Stimulated activated CD4-positive, alpha-beta T cell treated with anti-CD3 and anti-CD28 coated beads, Interleukin-2, amount 100 ng/mL, for 48 hours (primary cell): ENCODE data around the gene AFAP1.

ENCODE experiments used
- DNase-seq, 2 donors: peaks; one replicate each; pipeline ENCODE4 v3.0.0-alpha.2; 2020

The AFAP1 gene

GRCh38 chr4:7968262-7968896, 28.7 kb upstream of the AFAP1 start:
- DNase-seq, result no peak

- no peak for DNase-seq
Observed at GRCh38 chr4:7967501-7968261, 28.0 kb upstream of the AFAP1 start.

- DNase-seq, result no peak
Observed at GRCh38 chr4:7967063-7967440, 27.4 kb upstream of the AFAP1 start.

- DNase-seq, result no peak
Observed at GRCh38 chr4:7966281-7967062, 26.8 kb upstream of the AFAP1 start.

GRCh38 chr4:7964890-7965662, 25.4 kb upstream of the AFAP1 start:
- DNase-seq, result peak in 1 of 2 donors; percentile 22

GRCh38 chr4:7964459-7964858, 24.8 kb upstream of the AFAP1 start:
- no peak for DNase-seq

- DNase-seq, result no peak
Observed at GRCh38 chr4:7963691-7964090, 24.0 kb upstream of the AFAP1 start.

- DNase-seq, result no peak
Observed at GRCh38 chr4:7962609-7963508, 23.2 kb upstream of the AFAP1 start.

- peak; percentile 68 to 69 for DNase-seq
Observed at GRCh38 chr4:7960790-7961655, 21.4 kb upstream of the AFAP1 start.

GRCh38 chr4:7960017-7960789, 20.5 kb upstream of the AFAP1 start:
- DNase-seq, result no peak

GRCh38 chr4:7959078-7959477, 19.4 kb upstream of the AFAP1 start:
- DNase-seq, result no peak

- no peak for DNase-seq
Observed at GRCh38 chr4:7956934-7957656, 17.4 kb upstream of the AFAP1 start.

GRCh38 chr4:7956270-7956808, 16.7 kb upstream of the AFAP1 start:
- no peak for DNase-seq

GRCh38 chr4:7955393-7955792, 15.7 kb upstream of the AFAP1 start:
- no peak for DNase-seq

GRCh38 chr4:7952615-7953014, 13.0 kb upstream of the AFAP1 start:
- no peak for DNase-seq

GRCh38 chr4:7950301-7951092, 10.8 kb upstream of the AFAP1 start:
- no peak for DNase-seq

- DNase-seq, result no peak
Observed at GRCh38 chr4:7949759-7950158, 10.1 kb upstream of the AFAP1 start.

GRCh38 chr4:7947927-7948326, 8.3 kb upstream of the AFAP1 start:
- no peak for DNase-seq
